HCEC 1CT (cell line): ENCODE results near the gene TBX1.

ENCODE experiments used
- DNase-seq: peaks from one replicate; pipeline ENCODE4 v3.0.0-alpha.2; 2017

Gene TBX1

DNA sequence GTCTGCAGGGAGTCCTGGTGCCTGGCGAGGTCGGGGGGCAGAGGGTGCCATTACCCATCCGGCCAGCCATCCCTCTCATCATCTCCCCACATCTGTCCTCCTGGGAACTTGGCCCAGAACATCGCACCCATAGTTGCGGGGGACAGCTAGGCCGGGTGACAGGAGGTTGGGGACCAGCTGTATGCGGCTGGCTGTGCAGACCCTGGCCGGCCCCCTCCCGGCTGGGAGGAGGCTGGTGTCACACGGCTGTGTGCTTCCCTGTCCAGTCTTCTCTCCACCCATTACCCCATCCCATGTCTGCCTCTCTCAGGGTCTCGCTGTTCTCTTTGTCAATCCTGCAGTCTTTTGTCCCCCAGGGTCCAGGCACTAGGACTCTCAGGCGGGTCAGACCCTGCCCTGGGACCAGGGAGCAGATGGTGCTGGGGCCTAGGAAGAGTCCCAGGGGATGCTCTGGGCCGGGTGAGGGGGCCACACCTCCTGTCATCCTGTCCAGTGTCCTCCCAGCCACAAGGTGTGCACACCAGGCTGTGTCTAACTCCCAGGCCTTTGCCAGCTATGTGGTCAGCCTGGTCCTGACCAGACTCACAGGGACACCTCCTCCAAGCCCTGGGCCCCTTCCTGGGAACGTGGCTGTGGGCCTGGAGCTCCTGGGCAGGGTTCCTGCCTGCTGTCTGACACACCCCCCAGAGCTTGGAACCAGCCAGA lies 6.4 kb upstream of the TBX1 start:
- DNase-seq, result no peak

DNA sequence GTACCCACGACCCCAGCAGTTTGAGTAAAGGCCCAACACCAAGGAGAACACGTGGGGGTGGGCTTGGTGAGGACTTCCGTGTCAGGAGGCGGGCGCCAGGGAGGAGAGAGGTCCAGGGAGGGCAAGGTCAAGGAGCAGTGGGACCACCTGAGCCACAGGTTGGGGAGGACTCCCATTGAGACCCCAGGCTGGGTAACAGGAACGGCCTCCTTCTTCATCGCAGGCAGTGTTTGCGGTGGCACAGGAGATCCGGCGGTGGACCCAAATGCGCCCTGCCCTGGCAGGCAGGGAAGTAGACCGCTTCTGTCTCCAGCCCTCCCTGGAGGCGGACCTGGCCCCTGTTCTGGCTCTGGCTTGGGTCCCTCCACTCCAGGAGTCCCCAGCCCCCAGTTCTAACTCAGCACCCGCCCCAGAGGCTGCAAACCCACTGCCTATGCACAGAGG lies 5.9 kb upstream of the TBX1 start:
- DNase-seq, result no peak

DNA sequence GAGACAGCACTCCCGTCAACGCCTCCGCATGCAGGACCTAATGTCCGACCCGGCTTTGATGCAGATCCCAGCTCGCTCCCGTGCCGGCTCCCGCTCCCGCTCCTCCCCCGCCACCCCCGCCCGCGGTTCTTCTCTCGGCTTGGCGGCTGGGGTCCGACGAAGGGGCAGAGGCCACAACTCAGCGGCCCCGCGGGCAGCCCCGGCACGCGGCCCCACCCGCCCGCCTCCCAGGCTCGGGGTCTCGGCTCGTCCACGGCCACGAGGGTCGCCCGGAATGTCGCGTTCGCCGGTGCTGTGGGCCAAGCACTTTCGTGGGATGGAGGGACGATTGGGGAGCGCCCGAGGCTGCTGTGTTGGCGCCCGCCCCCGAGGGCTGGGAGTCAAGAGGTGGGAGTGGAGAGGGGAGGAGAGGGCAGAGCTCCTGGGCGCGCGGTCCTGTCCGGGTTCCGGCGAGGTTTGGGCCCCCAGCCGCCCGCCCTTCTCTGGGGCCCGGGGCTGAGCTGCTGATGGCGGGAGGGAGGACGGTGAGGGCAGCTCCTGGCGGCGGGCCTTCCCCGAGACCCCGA lies 5.3 kb upstream of the TBX1 start:
- DNase-seq, result no peak

DNA sequence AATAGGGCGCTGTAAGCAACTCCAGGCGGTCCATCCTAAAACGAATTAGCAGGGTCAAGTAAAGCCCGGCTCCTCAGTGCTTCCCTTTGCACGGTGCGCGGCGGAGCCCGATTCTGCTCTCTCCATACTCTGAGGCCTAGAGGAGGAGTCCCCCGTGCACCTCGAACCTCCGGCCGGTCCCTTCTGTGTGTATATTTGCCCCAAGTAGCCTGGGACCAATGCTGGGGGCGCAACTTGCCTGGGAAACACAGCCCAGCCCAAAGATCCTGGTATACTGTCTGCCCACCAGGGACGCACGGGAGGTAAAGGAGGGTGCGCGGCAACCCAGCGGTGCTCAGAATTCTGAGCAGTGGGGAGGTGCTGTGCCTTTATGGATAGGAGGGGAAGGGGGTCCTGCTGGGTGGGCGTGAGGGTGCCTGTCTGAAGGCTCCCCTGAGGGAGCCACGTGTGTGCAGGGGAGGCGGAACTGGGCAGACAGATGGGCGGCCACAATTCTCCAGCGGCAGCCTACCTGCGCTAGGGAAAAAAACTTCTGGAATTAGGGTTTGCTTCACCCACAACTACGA lies 4.8 kb upstream of the TBX1 start:
- DNase-seq, result no peak

DNA sequence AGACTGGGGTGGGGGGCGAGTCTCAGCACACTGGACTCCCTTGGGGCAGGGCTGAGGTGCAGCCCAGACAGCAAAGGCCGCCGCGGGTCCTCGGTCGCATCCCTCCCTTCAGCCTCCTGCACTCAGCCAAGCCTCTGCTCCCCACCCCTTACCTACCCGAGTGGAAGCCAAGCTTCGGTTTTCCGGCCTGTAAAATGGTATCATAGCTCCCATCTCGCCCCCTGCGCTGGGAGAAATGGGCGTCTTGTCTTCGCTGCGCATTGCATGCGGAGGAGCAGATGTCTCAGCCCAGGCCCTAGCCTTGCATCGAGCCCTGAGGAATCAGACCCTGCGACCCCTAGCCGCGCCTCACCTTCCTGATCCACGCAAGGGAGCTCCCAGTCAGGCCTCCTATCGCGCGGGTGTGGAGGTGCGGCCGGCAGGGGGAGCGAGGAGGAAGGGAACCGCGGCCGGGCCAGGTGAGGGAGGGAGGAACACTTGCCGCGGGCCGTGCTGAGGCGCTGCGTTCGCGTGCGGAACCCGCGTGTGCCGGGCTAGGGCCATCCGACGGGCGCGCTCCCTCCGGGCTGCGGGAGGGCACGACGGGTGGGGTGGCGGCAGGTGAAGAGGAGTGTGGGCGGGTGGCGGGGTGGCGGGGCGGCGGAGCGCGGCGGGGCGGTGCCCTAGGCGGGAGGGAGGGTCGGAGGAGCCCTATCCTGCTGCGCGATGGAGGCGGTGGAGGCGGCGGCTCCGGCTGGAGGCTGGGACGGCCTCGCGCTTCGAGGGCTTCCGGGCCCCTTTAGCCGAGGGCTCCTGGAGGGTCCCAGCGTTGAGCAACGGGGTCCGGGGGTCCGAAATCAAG lies 4.1 kb upstream of the TBX1 start:
- no peak for DNase-seq

DNA sequence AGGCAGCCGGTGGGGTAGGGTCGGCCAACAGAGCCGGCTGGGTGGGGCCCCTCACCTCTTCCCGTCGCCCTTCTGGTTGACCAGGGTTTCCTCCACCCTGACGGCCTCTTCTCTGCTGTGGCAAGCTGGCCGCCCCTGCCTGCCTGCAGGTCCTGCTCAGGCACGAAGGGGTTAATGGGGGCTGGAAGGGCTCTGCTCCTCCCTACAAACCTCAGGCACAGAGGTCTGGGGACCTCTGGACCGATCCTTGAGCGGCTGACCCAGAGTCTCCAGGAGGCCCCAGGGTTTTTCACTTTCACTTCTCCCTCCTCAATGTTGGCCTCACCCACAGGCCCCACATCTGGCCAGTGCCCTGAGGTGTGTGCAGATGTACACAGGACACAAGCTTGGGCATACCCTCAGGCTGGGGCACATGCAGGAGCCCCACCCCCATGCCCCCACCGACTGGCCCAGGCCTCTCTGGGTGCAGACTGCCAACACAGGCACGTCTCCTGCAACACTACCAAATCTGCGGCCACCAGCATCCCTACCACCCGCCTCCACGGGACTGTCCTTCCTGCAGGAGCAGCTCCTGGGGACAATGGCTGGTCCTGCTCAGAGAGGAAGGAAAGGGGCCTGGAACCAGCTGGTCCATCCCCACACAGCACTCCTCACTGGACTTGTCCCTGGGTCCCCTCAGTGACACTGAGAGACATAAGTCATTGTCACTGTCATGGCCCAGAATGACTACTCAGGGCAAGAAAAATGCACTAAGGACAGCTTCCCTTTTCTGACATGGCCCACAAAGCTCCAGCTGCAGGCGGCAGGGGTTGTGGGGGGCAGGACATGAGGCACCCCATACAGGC lies 3.2 kb upstream of the TBX1 start:
- no peak for DNase-seq

DNA sequence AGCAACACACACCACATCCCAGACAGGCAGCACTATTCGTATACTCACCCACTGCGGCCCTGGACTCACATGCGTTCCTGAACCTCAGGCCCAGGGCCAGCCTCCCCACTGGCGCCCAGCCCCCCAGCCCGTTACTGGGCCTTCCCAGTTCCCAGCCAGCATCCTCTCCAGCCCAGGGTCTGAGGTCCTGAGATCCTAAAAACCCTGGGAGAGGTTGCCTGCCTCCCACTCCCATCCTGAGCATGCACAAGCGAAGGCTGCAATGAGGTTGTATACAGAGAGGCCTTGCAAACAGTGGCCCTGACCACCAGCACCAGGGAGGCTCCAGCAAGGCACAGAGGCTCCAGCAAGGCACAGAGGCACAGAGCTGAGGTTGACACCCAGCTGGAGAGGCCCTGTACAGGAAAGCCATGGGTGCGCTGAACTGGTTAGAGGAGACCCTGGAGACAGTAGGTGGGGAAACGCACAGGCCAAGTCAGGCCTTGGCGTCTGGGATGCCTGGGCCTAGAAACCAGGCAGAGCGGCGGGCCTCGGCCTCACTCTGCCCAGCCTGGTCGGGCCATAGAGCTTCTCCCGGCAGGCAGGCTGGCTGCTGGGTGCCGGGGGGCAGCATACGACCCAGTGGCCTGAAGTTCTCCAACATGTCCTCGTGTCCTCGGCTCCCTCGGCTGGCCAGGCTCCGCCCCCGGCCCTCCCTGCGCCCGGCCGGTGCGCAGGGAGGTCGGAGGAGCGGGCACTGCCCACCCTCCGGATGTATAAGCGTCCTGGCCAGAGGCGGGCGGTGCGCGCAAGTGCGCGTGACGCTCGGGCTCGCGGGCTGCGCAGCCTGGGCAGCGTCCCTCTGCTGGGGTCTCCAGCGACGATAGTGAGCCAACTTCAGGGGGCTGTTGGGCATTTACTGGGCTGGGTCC lies 2.3 kb upstream of the TBX1 start:
- DNase-seq, result no peak

DNA sequence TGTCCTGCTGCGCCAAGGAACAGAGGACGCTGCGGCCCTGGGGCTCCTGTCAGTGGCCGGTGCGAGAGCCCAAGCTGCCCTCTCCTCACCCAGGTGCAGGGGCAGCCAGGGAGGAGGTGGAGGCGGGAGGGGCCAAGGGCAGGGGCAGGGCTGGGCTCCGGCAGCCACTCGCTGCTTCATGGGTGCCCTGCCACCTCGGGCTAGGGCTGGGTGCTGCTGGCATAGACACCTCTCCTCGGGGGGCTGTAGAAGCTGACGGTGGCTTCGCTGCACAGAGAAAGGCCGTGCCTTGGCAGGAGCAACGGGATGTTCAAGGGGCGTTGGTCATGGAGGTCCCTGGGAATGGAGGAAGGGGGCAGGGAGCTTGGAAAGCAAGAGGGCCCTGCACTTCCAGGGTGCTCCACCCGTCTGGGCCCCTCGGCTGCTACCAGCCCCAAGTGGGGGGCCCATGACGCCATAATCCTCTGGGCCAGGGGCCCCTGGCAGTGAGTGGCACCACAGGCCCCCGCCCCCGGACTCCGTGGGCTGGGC lies 1.6 kb upstream of the TBX1 start:
- DNase-seq, result no peak

DNA sequence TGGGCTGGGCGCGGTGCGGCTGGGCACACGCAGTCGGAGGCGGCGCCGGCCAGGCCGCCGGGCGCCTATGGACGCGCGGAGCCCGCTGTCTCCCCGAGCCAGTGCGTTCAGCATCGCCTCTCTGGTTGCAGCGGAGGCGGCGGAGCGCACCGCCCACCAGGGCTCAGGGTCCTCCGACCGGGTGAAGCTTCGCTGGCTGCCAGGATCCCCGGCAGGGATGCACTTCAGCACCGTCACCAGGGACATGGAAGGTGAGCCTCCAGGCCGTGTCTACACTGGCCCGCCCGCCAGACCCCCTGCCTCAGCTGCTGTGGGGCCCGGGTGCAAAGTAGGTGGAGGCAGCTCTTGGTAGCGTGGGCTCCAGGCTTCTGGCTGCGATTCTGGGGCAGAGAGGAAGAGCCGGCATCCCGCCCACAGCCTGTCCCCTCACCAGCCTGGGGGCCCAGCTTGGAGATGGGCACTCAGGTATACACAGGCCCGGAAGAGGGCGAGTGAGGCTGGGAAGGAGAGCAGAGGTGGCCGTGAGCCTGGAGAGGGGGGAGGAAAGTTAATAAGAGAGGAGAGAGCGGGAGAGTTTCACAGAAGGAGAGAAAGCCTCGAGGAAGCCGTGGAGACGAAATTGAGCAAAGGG lies 1.0 kb upstream of the TBX1 start:
- no peak for DNase-seq

DNA sequence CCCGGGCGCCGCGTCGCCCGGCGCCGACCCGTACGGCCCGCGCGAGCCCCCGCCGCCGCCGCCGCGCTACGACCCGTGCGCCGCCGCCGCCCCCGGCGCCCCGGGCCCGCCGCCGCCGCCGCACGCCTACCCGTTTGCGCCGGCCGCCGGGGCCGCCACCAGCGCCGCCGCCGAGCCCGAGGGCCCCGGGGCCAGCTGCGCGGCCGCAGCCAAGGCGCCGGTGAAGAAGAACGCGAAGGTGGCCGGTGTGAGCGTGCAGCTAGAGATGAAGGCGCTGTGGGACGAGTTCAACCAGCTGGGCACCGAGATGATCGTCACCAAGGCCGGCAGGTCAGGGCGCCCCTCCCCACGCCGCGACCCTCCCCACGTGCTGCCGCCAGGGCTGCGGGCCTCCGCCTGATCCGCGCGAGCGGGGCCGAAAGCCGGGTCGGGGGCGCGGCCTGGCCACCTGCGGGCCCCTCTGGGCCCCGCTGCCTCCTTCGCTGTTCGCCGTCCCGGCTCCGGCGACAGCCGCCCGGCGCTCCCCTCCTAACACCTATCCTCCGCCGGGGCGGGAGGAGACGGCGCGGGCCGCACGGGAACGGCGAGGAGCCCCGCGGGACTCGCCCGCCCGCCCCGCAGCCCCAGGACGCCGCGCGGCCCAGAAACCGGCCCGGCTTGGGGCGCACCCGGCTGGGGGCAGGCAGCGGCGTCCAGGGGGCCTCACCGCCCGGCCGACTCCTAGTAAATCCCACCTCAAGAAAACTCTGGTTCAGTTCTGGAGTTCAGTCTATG lies 560 bp downstream of the TBX1 start:
- no peak for DNase-seq

DNA sequence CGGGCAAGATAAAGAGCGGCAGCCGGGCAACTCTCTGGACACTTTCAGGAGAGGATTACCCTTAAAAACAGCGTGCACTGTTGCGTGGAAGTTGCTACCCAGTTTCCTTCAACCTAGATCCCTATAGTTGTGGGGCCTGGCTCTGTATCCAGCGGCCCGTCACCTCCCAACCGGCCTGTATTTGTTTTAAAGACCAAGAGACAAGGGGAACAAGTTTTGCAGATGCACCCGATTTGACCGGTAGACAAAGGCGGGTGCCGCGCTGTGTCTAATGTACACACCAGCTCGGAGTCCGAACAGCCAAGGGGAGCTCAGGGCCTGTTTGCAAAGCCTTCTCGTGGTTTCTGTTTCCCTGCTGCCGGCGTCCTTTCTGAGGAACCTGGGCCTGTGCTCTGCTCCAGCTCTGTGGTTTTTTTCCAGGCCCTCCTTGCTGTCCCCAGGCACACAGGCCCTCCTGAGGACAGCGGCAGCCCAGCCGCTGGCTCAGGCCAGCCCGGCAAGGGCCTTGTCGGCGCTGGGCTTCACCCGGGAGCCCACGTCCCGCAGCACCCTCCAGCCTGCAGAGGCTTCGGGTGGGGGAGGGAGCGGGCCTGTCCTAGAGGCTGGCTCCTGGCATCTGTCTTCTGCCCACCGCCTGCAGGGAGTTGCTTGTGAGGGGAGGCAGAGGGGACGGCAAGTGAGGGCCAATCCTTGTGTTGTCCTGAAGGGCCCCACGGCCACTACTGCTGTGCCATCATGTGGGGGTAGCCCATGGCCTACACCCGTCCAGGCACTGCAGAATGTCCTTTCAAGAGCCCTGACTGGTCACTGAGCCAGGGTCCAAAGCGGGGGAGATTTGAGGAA lies 1.4 kb downstream of the TBX1 start:
- DNase-seq, result no peak

DNA sequence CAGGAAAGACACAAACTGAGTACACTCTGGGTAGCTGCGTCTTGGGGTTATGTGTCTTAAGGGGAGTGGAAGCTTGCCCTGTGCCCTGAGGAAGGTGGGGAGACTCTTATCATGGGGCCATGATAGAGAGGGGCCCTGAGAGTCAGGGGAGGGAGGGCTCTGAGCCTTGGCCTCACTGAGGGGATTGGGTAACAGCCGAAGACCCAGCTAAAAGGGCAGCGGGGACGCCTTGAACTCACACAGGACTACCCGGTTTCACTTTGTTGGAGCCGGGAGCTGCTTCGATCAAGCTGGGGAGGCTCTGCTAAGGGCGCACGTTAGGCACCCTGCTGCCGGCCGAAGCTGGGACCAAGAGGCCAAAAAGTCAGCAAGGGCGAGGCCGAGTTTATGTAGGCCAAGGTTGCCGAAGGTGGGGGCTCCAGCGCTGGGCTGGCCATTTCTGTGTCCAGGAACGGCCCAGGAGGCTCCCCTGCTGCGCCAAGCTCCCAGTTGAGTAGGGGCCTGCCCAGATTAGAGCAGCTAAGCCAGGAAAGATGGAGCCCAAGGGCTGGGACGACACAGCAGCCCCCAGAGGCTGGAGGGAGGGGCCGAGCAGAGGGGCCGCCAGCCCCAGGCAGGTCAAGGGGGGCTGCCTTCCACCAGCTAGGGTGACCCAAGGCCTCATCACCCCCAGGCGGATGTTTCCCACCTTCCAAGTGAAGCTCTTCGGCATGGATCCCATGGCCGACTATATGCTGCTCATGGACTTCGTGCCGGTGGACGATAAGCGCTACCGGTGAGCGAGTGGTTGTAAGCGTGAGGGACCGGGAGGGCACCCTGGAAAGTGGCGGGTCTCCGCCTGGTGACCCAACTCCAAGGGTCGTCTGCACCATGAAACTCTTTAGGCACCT lies 2.2 kb downstream of the TBX1 start:
- DNase-seq, result no peak

DNA sequence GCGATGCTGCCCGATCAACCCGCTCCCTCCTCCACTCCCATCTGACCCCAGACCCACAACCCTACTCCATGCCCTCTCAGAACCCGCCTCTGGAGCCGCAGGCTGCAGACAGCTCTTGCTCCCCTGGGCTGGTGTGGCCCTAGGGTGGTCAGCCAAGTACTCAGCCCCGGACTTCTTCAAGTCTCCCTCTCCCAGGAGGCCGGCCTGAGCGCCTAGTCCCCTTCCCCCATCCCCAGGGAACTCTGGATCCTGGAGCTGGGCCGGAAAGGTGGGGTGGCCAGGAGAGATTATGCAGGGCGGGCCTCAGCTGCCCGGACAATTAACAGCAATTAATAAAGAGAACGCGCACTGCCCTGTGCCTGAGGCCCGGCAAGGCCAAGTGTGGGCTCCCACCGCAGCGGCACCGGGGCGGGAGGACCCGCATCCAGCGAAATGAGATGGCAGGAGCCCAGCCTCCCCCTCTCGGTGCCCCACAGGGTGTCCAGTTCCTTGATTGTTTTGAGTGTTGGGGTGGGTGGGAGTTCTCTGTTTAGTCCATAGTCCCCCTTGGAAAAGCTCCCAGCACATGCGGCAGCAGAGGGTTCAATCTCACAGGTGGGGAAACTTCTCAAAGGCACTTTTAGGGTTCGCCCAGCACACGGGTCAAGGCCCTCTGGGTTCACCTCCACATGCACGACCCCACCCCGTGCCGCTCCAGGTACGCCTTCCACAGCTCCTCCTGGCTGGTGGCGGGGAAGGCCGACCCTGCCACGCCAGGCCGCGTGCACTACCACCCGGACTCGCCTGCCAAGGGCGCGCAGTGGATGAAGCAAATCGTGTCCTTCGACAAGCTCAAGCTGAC lies 3.1 kb downstream of the TBX1 start:
- no peak for DNase-seq

DNA sequence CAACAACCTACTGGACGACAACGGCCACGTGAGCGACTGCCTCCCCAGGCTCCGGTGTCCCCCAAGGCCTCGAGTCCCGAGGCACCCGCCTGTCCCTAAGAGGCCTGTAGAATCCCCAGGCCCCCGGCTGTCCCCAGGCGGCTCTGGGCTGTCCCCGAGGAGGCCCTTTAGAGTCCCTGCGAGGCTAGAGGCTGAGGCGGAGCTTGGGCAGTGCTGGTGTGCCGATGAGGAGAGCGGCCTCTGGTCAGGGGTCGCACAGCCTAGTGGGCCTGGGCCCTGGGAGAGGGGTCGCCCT lies 3.7 kb downstream of the TBX1 start:
- DNase-seq, result no peak

DNA sequence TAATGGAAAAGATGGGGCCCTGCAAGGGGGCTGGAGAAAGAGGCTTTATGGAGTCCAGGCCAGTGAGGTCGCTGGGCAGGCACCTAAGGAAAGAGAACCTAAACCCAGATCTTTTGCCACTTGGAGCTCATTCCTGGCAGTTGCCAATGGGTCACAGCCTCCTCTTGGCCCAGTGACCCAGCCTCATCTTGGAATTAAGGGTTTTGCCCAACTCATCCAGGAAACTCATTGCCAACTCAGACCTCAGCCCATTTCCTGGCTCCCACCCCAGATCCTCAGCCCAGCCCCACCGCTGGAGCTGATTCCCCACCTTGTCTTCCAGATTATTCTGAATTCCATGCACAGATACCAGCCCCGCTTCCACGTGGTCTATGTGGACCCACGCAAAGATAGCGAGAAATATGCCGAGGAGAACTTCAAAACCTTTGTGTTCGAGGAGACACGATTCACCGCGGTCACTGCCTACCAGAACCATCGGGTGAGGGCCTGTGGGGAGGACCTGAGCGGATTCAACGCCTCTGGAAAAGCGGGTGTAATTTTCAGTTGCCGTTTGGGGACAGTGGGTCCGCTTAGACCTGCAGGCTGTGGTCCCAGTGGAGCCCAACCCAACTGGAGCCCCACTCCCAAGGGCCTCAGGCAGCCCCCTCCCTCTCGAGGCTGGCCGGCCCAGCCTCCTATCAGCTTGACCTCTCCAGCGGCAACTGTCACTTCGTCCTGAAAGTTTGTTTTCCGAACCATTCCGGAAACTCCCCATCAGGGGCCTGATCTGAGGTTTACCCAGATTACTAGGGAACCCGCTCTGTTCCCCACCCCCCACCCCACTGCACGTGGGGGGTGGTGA lies 4.3 kb downstream of the TBX1 start:
- no peak for DNase-seq

DNA sequence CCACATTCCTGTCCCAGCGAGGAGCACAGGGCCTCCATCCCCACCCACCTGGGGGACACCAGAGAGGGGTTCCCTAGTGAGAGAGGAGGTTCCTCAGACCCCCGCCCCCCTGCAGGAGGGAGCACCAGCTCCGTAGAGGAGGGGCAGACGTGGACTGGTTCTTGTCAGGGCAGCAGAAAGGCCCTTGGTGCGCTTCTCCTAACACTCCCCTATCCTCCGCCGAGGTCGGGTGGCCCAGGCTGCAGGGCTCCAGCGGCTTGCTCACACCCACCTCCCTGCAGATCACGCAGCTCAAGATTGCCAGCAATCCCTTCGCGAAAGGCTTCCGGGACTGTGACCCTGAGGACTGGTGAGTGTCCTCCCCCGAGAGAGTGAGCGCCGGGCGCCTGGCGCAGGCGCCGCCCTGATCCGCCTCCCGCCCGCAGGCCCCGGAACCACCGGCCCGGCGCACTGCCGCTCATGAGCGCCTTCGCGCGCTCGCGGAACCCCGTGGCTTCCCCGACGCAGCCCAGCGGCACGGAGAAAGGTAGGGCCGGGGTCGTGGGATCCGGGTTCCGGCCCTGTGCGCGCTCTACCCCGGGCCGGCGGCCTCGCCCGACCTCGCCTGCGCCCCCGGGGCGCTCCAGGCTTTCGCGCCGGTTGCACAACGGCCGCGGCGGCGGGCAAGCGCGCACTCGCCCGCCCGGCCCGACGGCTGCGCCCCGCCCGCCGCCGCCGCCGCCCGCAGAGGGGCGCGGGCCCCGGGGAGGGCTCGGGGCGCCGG lies 5.1 kb downstream of the TBX1 start:
- no peak for DNase-seq
